ENCODE measurements around the gene LPGAT1.

Gene LPGAT1

GRCh38 chr1:211751438-211751837 is 79.1 kb downstream of the LPGAT1 start:
- Histone ChIP-seq H3K27me3 (no peaks in the 10 kb centered on the region), H3K4me1 (peaks cover 13% of the 10 kb centered on the region)

GRCh38 chr1:211750599-211750998 is 80.0 kb downstream of the LPGAT1 start:
- Histone ChIP-seq H3K4me1 (peaks cover 13% of the 10 kb centered on the region), H3K9me3 (no peaks in the 10 kb centered on the region), H3K4me3 (ENCODE audit: low read depth, low read length) (no peak overlapping the region), H3K36me3 (peaks cover 4% of the 10 kb centered on the region; the same call in 1 of the 2 replicates), H3K27me3 (no peaks in the 10 kb centered on the region)
- no peak for TF ChIP-seq CTCF (IDR thresholded peaks at IDR 0.05; ENCODE audit: low read depth, low read length)
- DNase-seq = no peak

More at GRCh38 chr1:211751438-211751837, 79.1 kb downstream of the LPGAT1 start:
- Histone ChIP-seq H3K36me3 (peaks cover 4% of the 10 kb centered on the region; the same call in 1 of the 2 replicates), H3K9me3 (no peaks in the 10 kb centered on the region), H3K4me3 (ENCODE audit: low read depth, low read length) (no peak overlapping the region)
- no peak for TF ChIP-seq CTCF (IDR thresholded peaks at IDR 0.05; ENCODE audit: low read depth, low read length)
- no peak for DNase-seq

- Histone ChIP-seq H3K27me3 (no peaks in the 10 kb centered on the region), H3K4me3 (ENCODE audit: low read depth, low read length) (no peak overlapping the region), H3K9me3 (no peaks in the 10 kb centered on the region), H3K36me3 (peaks cover 4% of the 10 kb centered on the region; the same call in 1 of the 2 replicates), H3K4me1 (peaks cover 13% of the 10 kb centered on the region)
- no peak for TF ChIP-seq CTCF (IDR thresholded peaks at IDR 0.05; ENCODE audit: low read depth, low read length)
- DNase-seq = no peak
Measured at GRCh38 chr1:211749251-211749650, 81.3 kb downstream of the LPGAT1 start.

- no peak for DNase-seq
- H3K36me3 ChIP-seq = peaks cover 4% of the 10 kb centered on the region; the same call in 1 of the 2 replicates
- H3K9me3 ChIP-seq = no peaks in the 10 kb centered on the region
- H3K4me3 ChIP-seq (ENCODE audit: low read depth, low read length) = no peak overlapping the region
- H3K4me1 ChIP-seq = peaks cover 11% of the 10 kb centered on the region
- no peak for TF ChIP-seq CTCF (IDR thresholded peaks at IDR 0.05; ENCODE audit: low read depth, low read length)
- no peaks in the 10 kb centered on the region for H3K27me3 ChIP-seq
Measured at GRCh38 chr1:211748810-211749209, 81.8 kb downstream of the LPGAT1 start.

GRCh38 chr1:211742889-211743529 is 87.6 kb downstream of the LPGAT1 start:
- Histone ChIP-seq H3K36me3 (no peaks in the 10 kb centered on the region), H3K4me3 (ENCODE audit: low read depth, low read length) (no peak overlapping the region), H3K27me3 (no peaks in the 10 kb centered on the region), H3K4me1 (no peaks in the 10 kb centered on the region), H3K9me3 (no peaks in the 10 kb centered on the region)
- DNase-seq = no peak
- no peak for TF ChIP-seq CTCF (IDR thresholded peaks at IDR 0.05; ENCODE audit: low read depth, low read length)

GRCh38 chr1:211742272-211742671 is 88.3 kb downstream of the LPGAT1 start:
- Histone ChIP-seq H3K4me1 (no peaks in the 10 kb centered on the region), H3K4me3 (ENCODE audit: low read depth, low read length) (no peak overlapping the region), H3K36me3 (no peaks in the 10 kb centered on the region), H3K9me3 (no peaks in the 10 kb centered on the region), H3K27me3 (no peaks in the 10 kb centered on the region)
- no peak for TF ChIP-seq CTCF (IDR thresholded peaks at IDR 0.05; ENCODE audit: low read depth, low read length)
- no peak for DNase-seq
